Measurements from ENCODE around the gene DDI2. TPM values are rescaled to one million over a fixed set of nuclear protein-coding genes. Genes with fewer than 3 reads are reported as not detected.
A peak's percentile ranks its signal among the peaks of the same experiment; 100 is the strongest.

The DDI2 gene
- total and polyA plus RNA-seq, 5 donors from 2014 or later = 3.2 to 61.2 (median 6.8) TPM

- Mint-ChIP-seq H3K9me3 (no peaks in the 10 kb centered on the region), H3K27ac (peak overlapping the region in 1 of 3 donors; percentile 35), H3K4me1 (peaks cover 5 to 47% (median 11%) of the 10 kb centered on the region in 4 donors), H3K4me3 (no peak overlapping the region), H3K27me3 (no peaks in the 10 kb centered on the region), H3K36me3 (peaks cover 12% of the 10 kb centered on the region)
- Histone ChIP-seq H3K4me1 (ENCODE audit: control insufficient read depth, insufficient read depth, low read length, poor library complexity, severe bottlenecking) (peaks cover 1% of the 10 kb centered on the region), H3K9me3 (ENCODE audit: control insufficient read depth in 2 of 2, low read length in 2 of 2) (no peaks in the 10 kb centered on the region), H3K36me3 (ENCODE audit: control insufficient read depth, insufficient read depth, low read length) (peaks cover 3% of the 10 kb centered on the region), H3K27ac (ENCODE audit: insufficient read depth, low read length, poor library complexity, severe bottlenecking) (no peak overlapping the region), H3K27me3 (ENCODE audit: control insufficient read depth, insufficient read depth, low read length) (no peaks in the 10 kb centered on the region), H3K4me3 (ENCODE audit: low read depth, low read length) (no peak overlapping the region)
- ATAC-seq (ENCODE audit: low read depth in 2 of 2) (no peak), DNase-seq (no peak)
These were observed 85.7 kb downstream of the DDI2 start for GRCh38 chr1:15702722-15703550.

DNA sequence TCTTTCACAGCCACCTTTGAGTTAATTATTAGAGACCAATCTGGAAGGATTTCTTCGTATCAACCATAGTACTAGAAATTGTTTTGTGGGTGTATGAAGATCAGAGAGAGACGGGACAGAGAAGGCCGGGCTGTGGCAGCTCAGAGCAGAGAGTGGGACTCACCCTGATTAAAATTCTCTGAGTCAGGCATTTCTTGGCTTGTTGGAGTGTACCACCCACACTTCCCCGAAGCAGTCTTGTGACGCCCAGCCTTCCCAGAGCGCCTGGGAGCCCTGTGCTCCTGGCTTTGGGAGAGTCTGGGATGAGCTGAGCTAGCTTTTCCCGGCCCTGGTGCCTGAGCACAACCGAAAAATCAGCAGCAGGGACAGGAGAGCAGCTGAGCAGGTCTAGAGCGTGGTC, 86.3 kb downstream of the DDI2 start:
- H3K9me3 ChIP-seq (ENCODE audit: control insufficient read depth in 2 of 2, low read length in 2 of 2) = no peaks in the 10 kb centered on the region
- H3K36me3 ChIP-seq (ENCODE audit: control insufficient read depth, insufficient read depth, low read length) = peaks cover 3% of the 10 kb centered on the region
- Mint-ChIP-seq H3K4me1 (peaks cover 5 to 43% (median 11%) of the 10 kb centered on the region in 4 donors), H3K27ac (peak overlapping the region in 1 of 3 donors; percentile 35), H3K4me3 (no peak overlapping the region), H3K27me3 (no peaks in the 10 kb centered on the region), H3K36me3 (peaks cover 12% of the 10 kb centered on the region), H3K9me3 (no peaks in the 10 kb centered on the region)
- H3K27ac ChIP-seq (ENCODE audit: insufficient read depth, low read length, poor library complexity, severe bottlenecking) = no peak overlapping the region
- DNase-seq (no peak), ATAC-seq (ENCODE audit: low read depth in 2 of 2) (no peak)
- no peaks in the 10 kb centered on the region for H3K4me1 ChIP-seq (ENCODE audit: control insufficient read depth, insufficient read depth, low read length, poor library complexity, severe bottlenecking)
- no peak overlapping the region for H3K4me3 ChIP-seq (ENCODE audit: low read depth, low read length)
- H3K27me3 ChIP-seq (ENCODE audit: control insufficient read depth, insufficient read depth, low read length) = no peaks in the 10 kb centered on the region

- DNase-seq (no peak), ATAC-seq (ENCODE audit: low read depth in 2 of 2) (no peak)
- Histone ChIP-seq H3K4me1 (ENCODE audit: control insufficient read depth, insufficient read depth, low read length, poor library complexity, severe bottlenecking) (no peaks in the 10 kb centered on the region), H3K27ac (ENCODE audit: insufficient read depth, low read length, poor library complexity, severe bottlenecking) (no peak overlapping the region), H3K9me3 (ENCODE audit: control insufficient read depth in 2 of 2, low read length in 2 of 2) (no peaks in the 10 kb centered on the region), H3K27me3 (ENCODE audit: control insufficient read depth, insufficient read depth, low read length) (no peaks in the 10 kb centered on the region), H3K36me3 (ENCODE audit: control insufficient read depth, insufficient read depth, low read length) (peaks cover 3% of the 10 kb centered on the region), H3K4me3 (ENCODE audit: low read depth, low read length) (no peak overlapping the region)
- H3K36me3 Mint-ChIP-seq = peaks cover 12% of the 10 kb centered on the region
- peaks cover 5 to 42% (median 12%) of the 10 kb centered on the region in 4 donors for H3K4me1 Mint-ChIP-seq
- H3K4me3 Mint-ChIP-seq = no peak overlapping the region
- H3K27ac Mint-ChIP-seq = no peak overlapping the region
- no peaks in the 10 kb centered on the region for H3K27me3 Mint-ChIP-seq
- H3K9me3 Mint-ChIP-seq = peaks cover 0 to under 1% (median 0%) of the 10 kb centered on the region in 7 donors
These were observed 87.4 kb downstream of the DDI2 start for GRCh38 chr1:15704526-15705183.

DNA sequence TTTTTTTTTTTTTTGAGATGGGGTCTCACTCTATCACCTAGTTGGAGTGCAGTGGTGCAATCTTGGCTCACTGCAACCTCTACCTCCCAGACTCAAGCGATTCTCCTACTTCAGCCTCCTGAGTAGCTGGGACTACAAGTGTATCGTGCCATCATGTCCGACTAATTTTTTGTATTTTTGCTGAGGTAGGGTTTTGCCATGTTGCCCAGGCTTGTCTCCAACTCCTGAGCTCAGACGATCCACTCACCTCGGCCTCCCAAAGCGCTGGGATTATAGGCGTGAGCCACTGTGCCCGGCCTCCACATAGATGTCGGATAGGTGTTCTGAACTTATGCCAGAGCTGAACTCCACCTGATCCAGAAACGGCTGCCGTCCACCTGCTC, 87.9 kb downstream of the DDI2 start:
- H3K4me1 Mint-ChIP-seq = peaks cover 5 to 43% (median 12%) of the 10 kb centered on the region in 4 donors
- Histone ChIP-seq H3K27me3 (ENCODE audit: control insufficient read depth, insufficient read depth, low read length) (no peaks in the 10 kb centered on the region), H3K9me3 (ENCODE audit: control insufficient read depth in 2 of 2, low read length in 2 of 2) (no peaks in the 10 kb centered on the region), H3K27ac (ENCODE audit: insufficient read depth, low read length, poor library complexity, severe bottlenecking) (no peak overlapping the region), H3K4me3 (ENCODE audit: low read depth, low read length) (no peak overlapping the region), H3K4me1 (ENCODE audit: control insufficient read depth, insufficient read depth, low read length, poor library complexity, severe bottlenecking) (no peaks in the 10 kb centered on the region), H3K36me3 (ENCODE audit: control insufficient read depth, insufficient read depth, low read length) (peaks cover 3% of the 10 kb centered on the region)
- H3K27me3 Mint-ChIP-seq = no peaks in the 10 kb centered on the region
- ATAC-seq (ENCODE audit: low read depth in 2 of 2) (no peak), DNase-seq (no peak)
- peaks cover 12% of the 10 kb centered on the region for H3K36me3 Mint-ChIP-seq
- H3K4me3 Mint-ChIP-seq = no peak overlapping the region
- H3K27ac Mint-ChIP-seq = peak overlapping the region in 1 of 3 donors; percentile 92
- peaks cover 0 to 1% (median 0%) of the 10 kb centered on the region in 7 donors for H3K9me3 Mint-ChIP-seq

DNA sequence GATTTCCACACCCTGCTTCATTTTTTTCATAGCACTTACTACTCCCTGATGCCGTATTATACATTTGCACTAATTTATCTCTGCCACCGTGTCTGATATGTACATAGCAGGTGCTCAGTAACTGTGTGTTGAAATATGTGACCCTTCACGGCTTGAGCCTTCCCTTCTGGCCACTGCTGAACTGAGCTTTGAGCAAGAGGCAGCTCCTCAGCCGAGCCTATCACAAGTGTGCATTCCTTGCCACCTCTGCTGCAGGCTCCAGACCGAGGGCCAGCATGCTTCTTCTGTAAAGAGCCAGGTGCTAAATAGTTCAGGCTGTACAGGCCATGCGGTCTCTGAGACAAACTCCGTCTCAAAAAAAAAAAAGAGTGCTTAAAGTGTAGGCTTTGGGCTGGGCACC, 89.5 kb downstream of the DDI2 start:
- H3K27me3 ChIP-seq (ENCODE audit: control insufficient read depth, insufficient read depth, low read length) = no peaks in the 10 kb centered on the region
- H3K4me3 ChIP-seq (ENCODE audit: low read depth, low read length) = no peak overlapping the region
- no peak overlapping the region for H3K4me3 Mint-ChIP-seq
- no peak overlapping the region for H3K27ac ChIP-seq (ENCODE audit: insufficient read depth, low read length, poor library complexity, severe bottlenecking)
- no peaks in the 10 kb centered on the region for H3K9me3 ChIP-seq (ENCODE audit: control insufficient read depth in 2 of 2, low read length in 2 of 2)
- ATAC-seq (ENCODE audit: low read depth in 2 of 2) (no peak), DNase-seq (no peak)
- peaks cover 12% of the 10 kb centered on the region for H3K36me3 Mint-ChIP-seq
- H3K4me1 ChIP-seq (ENCODE audit: control insufficient read depth, insufficient read depth, low read length, poor library complexity, severe bottlenecking) = no peaks in the 10 kb centered on the region
- H3K27me3 Mint-ChIP-seq = no peaks in the 10 kb centered on the region
- H3K4me1 Mint-ChIP-seq = peaks cover 5 to 42% (median 10%) of the 10 kb centered on the region in 4 donors
- H3K27ac Mint-ChIP-seq = no peak overlapping the region
- H3K36me3 ChIP-seq (ENCODE audit: control insufficient read depth, insufficient read depth, low read length) = peaks cover 3% of the 10 kb centered on the region
- H3K9me3 Mint-ChIP-seq = peaks cover 0 to 1% (median 0%) of the 10 kb centered on the region in 7 donors

GRCh38 chr1:15707239-15707925, 90.1 kb downstream of the DDI2 start:
- Histone ChIP-seq H3K4me3 (ENCODE audit: low read depth, low read length) (no peak overlapping the region), H3K9me3 (ENCODE audit: control insufficient read depth in 2 of 2, low read length in 2 of 2) (no peaks in the 10 kb centered on the region), H3K27ac (ENCODE audit: insufficient read depth, low read length, poor library complexity, severe bottlenecking) (no peak overlapping the region), H3K36me3 (ENCODE audit: control insufficient read depth, insufficient read depth, low read length) (peaks cover 3% of the 10 kb centered on the region), H3K4me1 (ENCODE audit: control insufficient read depth, insufficient read depth, low read length, poor library complexity, severe bottlenecking) (no peaks in the 10 kb centered on the region), H3K27me3 (ENCODE audit: control insufficient read depth, insufficient read depth, low read length) (no peaks in the 10 kb centered on the region)
- no peaks in the 10 kb centered on the region for H3K27me3 Mint-ChIP-seq
- peaks cover 0 to 1% (median 0%) of the 10 kb centered on the region in 7 donors for H3K9me3 Mint-ChIP-seq
- DNase-seq (no peak), ATAC-seq (ENCODE audit: low read depth in 2 of 2) (no peak)
- peaks cover 5 to 40% (median 11%) of the 10 kb centered on the region in 4 donors for H3K4me1 Mint-ChIP-seq
- H3K36me3 Mint-ChIP-seq = peaks cover 12% of the 10 kb centered on the region
- no peak overlapping the region for H3K27ac Mint-ChIP-seq
- H3K4me3 Mint-ChIP-seq = no peak overlapping the region

- Mint-ChIP-seq H3K9me3 (peaks cover 0 to 1% (median 0%) of the 10 kb centered on the region in 7 donors), H3K27me3 (no peaks in the 10 kb centered on the region), H3K4me3 (no peak overlapping the region), H3K27ac (no peak overlapping the region), H3K36me3 (peaks cover 9% of the 10 kb centered on the region), H3K4me1 (peaks cover 0 to 35% (median 7%) of the 10 kb centered on the region in 4 donors)
- Histone ChIP-seq H3K36me3 (ENCODE audit: control insufficient read depth, insufficient read depth, low read length) (peaks cover 3% of the 10 kb centered on the region), H3K4me3 (ENCODE audit: low read depth, low read length) (no peak overlapping the region), H3K27ac (ENCODE audit: insufficient read depth, low read length, poor library complexity, severe bottlenecking) (no peak overlapping the region), H3K4me1 (ENCODE audit: control insufficient read depth, insufficient read depth, low read length, poor library complexity, severe bottlenecking) (no peaks in the 10 kb centered on the region), H3K27me3 (ENCODE audit: control insufficient read depth, insufficient read depth, low read length) (no peaks in the 10 kb centered on the region), H3K9me3 (ENCODE audit: control insufficient read depth in 2 of 2, low read length in 2 of 2) (no peaks in the 10 kb centered on the region)
- no peak for DNase-seq
- no peak for ATAC-seq (ENCODE audit: low read depth in 2 of 2)
These were observed 91.4 kb downstream of the DDI2 start for GRCh38 chr1:15708486-15709137.
